IPS DF 19.7 (cell line): ENCODE results near the gene ZNF836.
"Not testable (repeated sequence)": the region's sequence is repeated elsewhere in the genome, so short reads cannot be mapped to it uniquely, and the experiment has no call there.

Experiments used
- DNase-seq: peaks from one replicate; pipeline ENCODE4 v3.0.0-alpha.2; 2013; ENCODE audit warnings: low read depth, low spot score

Gene ZNF836

GRCh38 chr19:52171321-52172169 lies at the start of gene ZNF836:
TSS of gene ZNF836 (minus strand) at chr19:52171621. CDS start at chr19:52168072, 3,549 bp downstream.
- DNase-seq, result no peak

DNA sequence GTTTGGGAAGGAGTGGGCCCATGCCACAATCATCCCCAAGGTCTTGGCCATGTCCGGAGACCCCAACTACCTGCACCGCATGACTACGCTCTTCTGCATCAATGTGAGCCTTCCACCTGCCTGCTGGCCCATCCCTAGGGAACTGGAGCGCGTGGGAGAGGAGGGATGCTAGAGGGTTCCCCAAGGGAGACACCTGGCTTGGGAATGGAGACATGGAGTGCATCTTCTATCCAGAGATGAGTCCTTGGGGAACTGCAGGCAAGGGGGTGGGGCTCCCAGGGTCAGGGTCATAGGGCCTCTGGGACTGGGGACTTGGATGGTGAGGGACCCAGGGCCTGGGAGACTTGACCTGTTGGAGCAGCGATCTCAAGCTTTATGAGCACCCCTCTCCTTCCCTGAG lies 49.6 kb upstream of the ZNF836 start:
- no peak for DNase-seq

GRCh38 chr19:52219611-52220010 lies 48.2 kb upstream of the ZNF836 start:
- DNase-seq, result no peak

GRCh38 chr19:52217576-52217975 lies 46.2 kb upstream of the ZNF836 start:
- DNase-seq, result no peak

DNA sequence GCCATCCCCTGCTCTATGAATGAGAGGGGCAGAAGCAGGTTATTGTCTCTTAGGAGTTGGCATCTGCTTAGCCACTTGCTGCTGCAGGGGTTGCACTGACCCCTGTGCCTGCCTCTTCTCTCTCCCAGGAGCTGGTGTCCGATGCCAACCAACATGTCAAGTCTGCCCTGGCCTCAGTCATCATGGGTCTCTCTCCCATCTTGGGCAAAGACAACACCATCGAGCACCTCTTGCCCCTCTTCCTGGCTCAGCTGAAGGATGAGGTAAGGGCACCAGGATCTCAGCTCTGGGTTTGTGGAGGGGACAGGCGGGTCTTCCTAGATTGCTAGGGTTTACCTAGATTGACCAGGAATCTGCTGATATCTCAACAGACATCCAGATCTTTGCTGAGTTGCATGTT lies 45.0 kb upstream of the ZNF836 start:
- DNase-seq, result no peak

GRCh38 chr19:52214241-52214640 lies 42.8 kb upstream of the ZNF836 start:
- no peak for DNase-seq

GRCh38 chr19:52212572-52213255 lies 41.3 kb upstream of the ZNF836 start:
- no peak for DNase-seq

- DNase-seq, result no peak
Measured at GRCh38 chr19:52211926-52212571, 40.6 kb upstream of the ZNF836 start.

GRCh38 chr19:52211203-52211602 lies 39.8 kb upstream of the ZNF836 start:
- no peak for DNase-seq

DNA sequence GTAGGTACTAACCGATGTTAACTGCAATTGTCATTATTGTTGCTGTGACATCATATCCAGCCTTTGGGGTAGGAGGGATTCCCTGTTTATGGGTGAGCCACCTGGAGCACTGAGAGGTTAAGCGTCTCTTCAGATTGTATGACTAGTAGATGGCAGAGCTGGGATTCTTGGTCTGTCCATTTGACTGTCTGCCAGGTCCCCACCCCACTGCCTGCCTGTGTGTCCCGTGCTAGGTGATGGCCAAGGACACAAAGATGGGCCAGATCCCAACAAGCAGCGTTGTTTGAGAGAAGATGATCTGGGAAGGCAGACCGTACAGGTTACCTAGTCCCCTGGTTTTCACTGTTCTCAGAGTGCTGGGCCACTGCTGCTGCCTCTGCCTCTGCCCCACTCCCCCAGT lies 35.1 kb upstream of the ZNF836 start:
- no peak for DNase-seq

DNA sequence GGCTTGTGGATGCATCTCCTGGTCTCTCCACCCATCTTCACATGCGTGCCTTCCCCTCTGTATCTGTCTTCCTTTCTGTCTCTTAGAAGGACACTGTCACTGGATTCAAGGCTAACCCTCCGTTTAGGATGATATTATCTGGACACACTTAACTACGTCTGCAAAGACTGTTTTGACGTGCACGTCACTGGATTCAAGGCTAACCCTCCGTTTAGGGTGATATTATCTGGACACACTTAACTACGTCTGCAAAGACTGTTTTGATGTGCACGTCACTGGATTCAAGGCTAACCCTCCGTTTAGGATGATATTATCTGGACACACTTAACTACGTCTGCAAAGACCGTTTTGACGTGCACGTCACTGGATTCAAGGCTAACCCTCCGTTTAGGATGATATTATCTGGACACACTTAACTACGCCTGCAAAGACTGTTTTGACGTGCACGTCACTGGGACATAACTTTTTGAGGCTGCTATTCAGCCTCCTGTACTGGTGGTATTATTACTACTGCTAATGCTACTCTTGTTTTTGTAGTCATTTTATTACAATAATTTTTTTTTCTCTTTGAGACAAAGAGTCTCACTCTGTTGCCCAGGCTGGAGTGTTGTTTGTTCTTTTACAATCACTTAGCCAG lies 29.5 kb upstream of the ZNF836 start:
- not testable (repeated sequence) for DNase-seq

DNA sequence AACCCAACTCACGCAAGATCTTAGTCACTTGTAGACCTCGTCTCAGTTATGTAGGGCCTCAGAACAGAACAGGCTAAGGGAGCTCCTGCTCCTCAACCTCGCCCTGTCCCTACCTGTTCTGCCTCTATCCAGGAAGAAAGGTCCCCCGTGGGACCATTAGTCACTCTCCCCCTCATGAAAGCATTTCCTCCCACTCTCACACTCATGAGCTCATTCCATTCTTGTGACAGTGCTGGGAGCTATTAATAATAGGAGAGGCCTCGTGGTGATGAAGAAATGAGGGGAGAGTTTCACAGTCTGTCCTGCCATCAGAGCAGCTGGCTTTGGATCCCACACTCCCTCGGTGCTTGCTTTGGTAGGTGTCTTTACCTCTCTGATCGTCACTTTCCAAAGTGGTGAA lies 28.6 kb upstream of the ZNF836 start:
- DNase-seq, result no peak

GRCh38 chr19:52198678-52199077 lies 27.3 kb upstream of the ZNF836 start:
- no peak for DNase-seq

DNA sequence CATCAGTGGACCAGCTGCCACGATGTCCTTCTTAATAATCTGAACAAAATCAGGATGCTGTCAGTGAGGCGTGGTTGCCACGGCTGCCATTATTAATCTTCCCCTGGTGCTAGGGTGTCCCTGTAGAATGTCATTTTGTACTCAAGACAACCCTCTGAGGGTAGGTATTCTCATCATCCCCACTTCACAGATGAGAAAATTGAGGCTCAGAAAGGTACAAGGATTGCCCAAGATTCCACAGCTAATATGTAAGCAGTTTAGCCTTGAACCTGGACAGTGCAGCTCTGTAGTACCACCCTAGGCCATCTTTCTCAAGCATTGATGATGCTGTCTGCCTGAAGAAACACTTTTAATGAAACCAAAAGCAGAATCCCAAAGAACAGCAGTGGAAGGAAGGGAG lies 26.5 kb upstream of the ZNF836 start:
- DNase-seq, result no peak

- no peak for DNase-seq
Measured at GRCh38 chr19:52196256-52196967, 25.0 kb upstream of the ZNF836 start.

DNA sequence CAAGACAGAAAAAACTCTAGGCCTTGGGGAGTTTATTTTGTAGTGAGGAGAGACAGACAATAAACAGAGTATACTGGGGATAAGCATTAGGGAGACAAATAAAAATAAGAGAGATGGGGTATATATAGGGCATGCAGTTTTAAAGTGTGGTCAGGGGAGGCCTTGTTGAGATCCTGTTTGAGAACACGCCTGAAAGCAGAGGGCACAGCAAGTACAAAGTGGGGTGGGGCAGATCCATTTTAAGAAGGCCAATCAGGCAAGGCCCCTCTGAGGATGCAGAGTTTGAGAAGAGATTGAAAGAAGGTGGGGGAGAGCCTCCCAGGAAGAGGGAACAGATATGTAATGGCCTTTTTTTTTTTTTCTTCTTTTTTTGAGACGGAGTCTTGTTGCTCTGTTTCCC lies 20.5 kb upstream of the ZNF836 start:
- no peak for DNase-seq

DNA sequence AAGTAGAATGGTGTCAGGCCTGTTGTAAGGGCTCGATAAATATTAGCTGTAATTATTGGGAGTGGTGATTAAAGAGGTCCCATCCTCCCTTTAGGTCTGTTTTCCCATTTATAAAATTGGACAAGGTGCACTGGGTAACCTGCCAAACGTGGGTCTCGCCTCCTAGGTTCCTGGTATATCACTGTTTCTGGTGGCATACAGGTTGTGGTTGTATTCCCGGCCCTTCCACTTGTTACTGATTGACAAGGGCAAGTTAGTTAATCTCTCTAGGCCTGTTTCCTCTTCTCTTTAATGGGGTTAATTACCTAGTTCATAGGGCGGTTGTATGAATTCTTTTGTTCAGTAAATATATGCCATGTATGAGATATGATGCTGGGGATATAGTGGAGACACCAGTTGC lies 20.0 kb upstream of the ZNF836 start:
- no peak for DNase-seq

- DNase-seq, result no peak
Measured at GRCh38 chr19:52190487-52191293, 19.3 kb upstream of the ZNF836 start.

- peak; percentile 100 for DNase-seq
Measured at GRCh38 chr19:52189735-52190486, 18.5 kb upstream of the ZNF836 start, which contains the start of gene PPP2R1A. TSS of gene PPP2R1A (plus strand) at chr19:52190052. CDS start at chr19:52190097, 45 bp downstream.
